ENCODE measurements around the gene CCDC18. TPM values are rescaled to one million over a fixed set of nuclear protein-coding genes. Genes with fewer than 3 reads are reported as not detected.

Gene CCDC18
- total RNA-seq = 10 to 100 TPM; 23.3 to 24.5 TPM

GRCh38 chr1:93180723-93181613, at the start of gene CCDC18:
Gene CCDC18, plus strand, starts transcription at chr1:93180724. Its CDS starts 2,638 bp downstream, at chr1:93183362.

DNA sequence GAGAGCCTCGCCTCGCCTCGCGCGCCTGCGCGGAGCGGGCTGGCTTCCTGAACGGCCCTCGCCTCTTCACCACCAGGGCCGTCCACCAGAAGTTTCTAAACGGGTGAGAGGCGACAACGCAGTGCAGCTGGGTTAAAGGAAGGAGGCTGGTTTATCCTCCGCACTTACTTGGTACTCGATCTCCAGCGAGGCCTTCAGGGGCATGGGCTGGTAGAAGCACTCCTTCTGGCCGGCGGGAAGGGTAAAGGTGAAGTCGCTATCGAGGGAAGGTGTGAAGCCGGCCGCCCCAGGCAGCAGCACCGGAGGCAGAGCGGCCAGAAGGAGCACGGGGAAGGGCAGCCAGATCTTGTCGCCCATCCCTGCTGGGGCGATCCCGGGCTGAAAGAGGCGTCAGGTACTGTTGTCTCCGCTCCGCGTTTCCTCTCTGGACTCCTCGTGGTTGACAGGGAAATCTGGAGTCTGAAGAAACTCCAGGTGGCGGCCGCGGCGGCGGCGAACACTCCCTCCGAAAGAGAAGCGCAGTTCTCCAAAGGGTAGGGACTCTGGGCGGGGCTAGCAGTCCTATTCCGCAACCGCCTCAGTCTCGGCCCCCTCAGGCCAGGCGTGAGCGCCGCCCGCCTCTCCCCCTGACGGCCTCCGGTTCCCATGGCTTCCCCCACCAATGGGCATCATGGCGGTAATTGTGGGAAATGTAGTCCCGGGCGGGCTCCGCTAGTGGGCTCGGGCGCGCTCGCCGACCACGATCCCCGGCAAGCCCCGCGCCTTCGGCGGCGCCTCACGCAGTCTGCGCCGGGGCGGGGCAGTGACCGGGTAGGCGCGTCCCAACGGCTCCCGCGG, 420 bp upstream of the CCDC18 start, which contains the start of gene TMED5:
Gene TMED5, minus strand, starts transcription at position 528 of the 837 bp plus-strand sequence. Its CDS starts 171 bp downstream, at position 357.

Other genes with a start within 250 kb of the CCDC18 start
- 10 to 100 TPM; 17.8 to 19.9 TPM for gene DIPK1A, start 219.3 kb upstream of the CCDC18 start, total RNA-seq
- 10 to 100 TPM; 44.8 to 46.9 TPM for gene MTF2, start 101.4 kb upstream of the CCDC18 start, total RNA-seq
- 10 to 100 TPM; 42.0 to 44.7 TPM for gene TMED5, start 311 bp upstream of the CCDC18 start, total RNA-seq
- gene DR1, start 165.2 kb downstream of the CCDC18 start, total RNA-seq = 10 to 100 TPM; 87.3 to 89.9 TPM